Ishikawa (cell line): ENCODE data around the gene FRZB.

ENCODE experiments used
- CEBPB ChIP-seq: IDR thresholded peaks from 2 replicates; pipeline ENCODE4 v1.6.1; 2012
- CREB1 ChIP-seq: IDR thresholded peaks from 2 replicates; pipeline ENCODE4 v1.6.1; 2012; ENCODE audit warnings: low read depth
- EGR1 ChIP-seq: IDR thresholded peaks from 2 replicates; pipeline ENCODE4 v1.6.1; 2012
- EP300 ChIP-seq: IDR thresholded peaks from 2 replicates; pipeline ENCODE4 v1.6.1; 2012; ENCODE audit warnings: borderline replicate concordance
- FOXM1 ChIP-seq: IDR thresholded peaks from 2 replicates; pipeline ENCODE4 v1.6.1; 2012; ENCODE audit warnings: low read depth, borderline replicate concordance
- NFIC ChIP-seq: IDR thresholded peaks from 2 replicates; pipeline ENCODE4 v1.6.1; 2012
- RAD21 ChIP-seq: IDR thresholded peaks from 2 replicates; pipeline ENCODE4 v1.6.1; 2012; ENCODE audit warnings: low read depth
- TAF1 ChIP-seq: IDR thresholded peaks from 2 replicates; pipeline ENCODE4 v1.6.1; 2012; ENCODE audit warnings: low read depth, mild to moderate bottlenecking
- TCF12 ChIP-seq: IDR thresholded peaks from 2 replicates; pipeline ENCODE4 v1.6.1; 2012; ENCODE audit warnings: low read depth
- TEAD4 ChIP-seq: IDR thresholded peaks from 2 replicates; pipeline ENCODE4 v1.6.1; 2012
- YY1 ChIP-seq: IDR thresholded peaks from 2 replicates; pipeline ENCODE4 v1.6.1; 2012; ENCODE audit warnings: low read depth
- ZBTB7A ChIP-seq: IDR thresholded peaks from 2 replicates; pipeline ENCODE4 v1.6.1; 2012; ENCODE audit warnings: low read depth
- TF ChIP-seq, protein P1 (sequence below): IDR thresholded peaks from 2 replicates; pipeline ENCODE4 v1.6.1; 2012
- TF ChIP-seq, protein P2 (sequence below): IDR thresholded peaks from 2 replicates; pipeline ENCODE4 v1.6.1; 2012
- TF ChIP-seq, protein P3 (sequence below): IDR thresholded peaks from 2 replicates; pipeline ENCODE4 v1.6.1; 2012; ENCODE audit warnings: low read depth, mild to moderate bottlenecking

The FRZB gene

DNA sequence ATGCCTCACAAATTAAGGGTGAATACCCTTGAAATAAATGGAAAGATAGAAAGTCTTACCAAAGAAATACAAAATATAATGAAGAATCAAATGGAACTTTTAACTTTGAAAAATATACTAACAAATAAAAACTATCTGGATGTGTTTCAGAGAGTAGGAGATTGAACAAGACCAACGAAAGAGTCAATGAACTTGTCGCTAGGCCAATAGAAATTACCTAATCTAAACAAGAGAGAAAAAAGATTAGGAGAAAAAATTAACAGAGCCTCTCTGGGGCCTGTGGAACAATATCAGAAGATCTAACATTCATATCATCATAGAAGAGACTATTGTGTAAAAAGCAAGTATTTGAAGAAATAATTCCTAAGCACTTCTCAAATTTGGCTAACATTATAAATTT, 11.1 kb downstream of the FRZB start:
- TF ChIP-seq TEAD4, result no peak
- no peak for TF ChIP-seq TCF12
- no peak for TF ChIP-seq TAF1
- no peak for TF ChIP-seq CEBPB

DNA sequence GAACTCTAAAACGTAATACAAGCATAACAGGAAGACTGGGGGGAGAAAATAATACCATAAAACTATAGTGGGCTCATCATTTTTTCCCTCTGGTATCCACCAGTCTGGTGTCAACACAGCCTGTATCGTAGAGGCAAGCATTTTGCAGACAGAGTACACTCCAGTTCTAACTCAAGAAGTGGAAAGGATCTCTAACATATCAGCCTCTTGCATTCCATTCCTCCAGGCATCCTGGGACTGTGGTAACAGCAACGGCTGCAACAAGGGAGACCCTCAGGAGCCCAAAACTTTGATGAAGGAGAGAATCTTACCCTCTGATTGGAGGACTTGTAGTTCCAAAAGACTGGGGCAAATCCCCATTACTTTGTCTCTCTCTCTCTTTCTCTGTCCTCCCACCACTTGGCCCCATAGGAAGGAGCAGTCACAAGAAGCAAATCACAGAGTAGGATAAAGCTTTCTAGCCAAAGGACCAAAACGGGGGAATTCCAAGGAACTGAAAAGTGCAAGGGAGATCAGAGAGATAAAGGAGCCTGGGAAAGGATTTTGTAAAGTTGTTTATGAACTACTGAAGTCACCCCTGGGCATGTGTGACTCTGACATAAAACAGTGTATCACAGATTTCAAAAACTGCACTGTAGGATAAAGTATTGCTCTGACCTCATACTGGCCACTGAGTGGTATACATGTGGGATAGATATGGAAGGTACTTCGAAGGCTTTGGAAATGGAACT, 11.9 kb downstream of the FRZB start:
- no peak for TF ChIP-seq TCF12
- TF ChIP-seq ZBTB7A, result no peak
- no peak for TF ChIP-seq TAF1
- no peak for TF ChIP-seq EGR1
- TF ChIP-seq, protein P1, sequence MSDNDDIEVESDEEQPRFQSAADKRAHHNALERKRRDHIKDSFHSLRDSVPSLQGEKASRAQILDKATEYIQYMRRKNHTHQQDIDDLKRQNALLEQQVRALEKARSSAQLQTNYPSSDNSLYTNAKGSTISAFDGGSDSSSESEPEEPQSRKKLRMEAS, result no peak
- TF ChIP-seq RAD21, result no peak
- no peak for TF ChIP-seq YY1
- TF ChIP-seq, protein P2, sequence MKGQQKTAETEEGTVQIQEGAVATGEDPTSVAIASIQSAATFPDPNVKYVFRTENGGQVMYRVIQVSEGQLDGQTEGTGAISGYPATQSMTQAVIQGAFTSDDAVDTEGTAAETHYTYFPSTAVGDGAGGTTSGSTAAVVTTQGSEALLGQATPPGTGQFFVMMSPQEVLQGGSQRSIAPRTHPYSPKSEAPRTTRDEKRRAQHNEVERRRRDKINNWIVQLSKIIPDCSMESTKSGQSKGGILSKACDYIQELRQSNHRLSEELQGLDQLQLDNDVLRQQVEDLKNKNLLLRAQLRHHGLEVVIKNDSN, result no peak
- no peak for TF ChIP-seq FOXM1
- TF ChIP-seq NFIC, result no peak

DNA sequence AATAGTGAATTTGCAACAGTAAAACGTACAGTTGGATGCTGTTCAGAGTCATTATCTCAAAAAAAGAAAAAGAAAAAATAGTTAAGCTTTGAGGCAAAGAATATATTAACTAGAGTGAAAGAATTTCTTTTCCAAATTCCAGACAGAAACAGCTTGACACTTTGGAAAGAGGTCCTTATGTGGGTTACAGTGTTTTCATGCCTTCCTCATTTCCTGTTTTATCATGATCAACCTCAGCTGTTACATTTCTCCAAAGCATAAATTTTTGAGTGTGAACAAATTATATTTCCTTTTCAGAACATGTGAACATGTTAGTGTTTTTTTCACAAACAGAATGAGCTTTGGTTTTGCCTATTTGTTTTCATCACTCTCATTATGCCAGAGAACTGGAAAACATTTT, 13.6 kb downstream of the FRZB start:
- TF ChIP-seq NFIC (no peak), TAF1 (no peak), TCF12 (no peak), CREB1 (no peak), ZBTB7A (no peak), YY1 (no peak), TEAD4 (no peak), RAD21 (no peak), CEBPB (no peak), FOXM1 (no peak), EP300 (no peak)
- TF ChIP-seq, protein P2, result no peak
- TF ChIP-seq, protein P3, sequence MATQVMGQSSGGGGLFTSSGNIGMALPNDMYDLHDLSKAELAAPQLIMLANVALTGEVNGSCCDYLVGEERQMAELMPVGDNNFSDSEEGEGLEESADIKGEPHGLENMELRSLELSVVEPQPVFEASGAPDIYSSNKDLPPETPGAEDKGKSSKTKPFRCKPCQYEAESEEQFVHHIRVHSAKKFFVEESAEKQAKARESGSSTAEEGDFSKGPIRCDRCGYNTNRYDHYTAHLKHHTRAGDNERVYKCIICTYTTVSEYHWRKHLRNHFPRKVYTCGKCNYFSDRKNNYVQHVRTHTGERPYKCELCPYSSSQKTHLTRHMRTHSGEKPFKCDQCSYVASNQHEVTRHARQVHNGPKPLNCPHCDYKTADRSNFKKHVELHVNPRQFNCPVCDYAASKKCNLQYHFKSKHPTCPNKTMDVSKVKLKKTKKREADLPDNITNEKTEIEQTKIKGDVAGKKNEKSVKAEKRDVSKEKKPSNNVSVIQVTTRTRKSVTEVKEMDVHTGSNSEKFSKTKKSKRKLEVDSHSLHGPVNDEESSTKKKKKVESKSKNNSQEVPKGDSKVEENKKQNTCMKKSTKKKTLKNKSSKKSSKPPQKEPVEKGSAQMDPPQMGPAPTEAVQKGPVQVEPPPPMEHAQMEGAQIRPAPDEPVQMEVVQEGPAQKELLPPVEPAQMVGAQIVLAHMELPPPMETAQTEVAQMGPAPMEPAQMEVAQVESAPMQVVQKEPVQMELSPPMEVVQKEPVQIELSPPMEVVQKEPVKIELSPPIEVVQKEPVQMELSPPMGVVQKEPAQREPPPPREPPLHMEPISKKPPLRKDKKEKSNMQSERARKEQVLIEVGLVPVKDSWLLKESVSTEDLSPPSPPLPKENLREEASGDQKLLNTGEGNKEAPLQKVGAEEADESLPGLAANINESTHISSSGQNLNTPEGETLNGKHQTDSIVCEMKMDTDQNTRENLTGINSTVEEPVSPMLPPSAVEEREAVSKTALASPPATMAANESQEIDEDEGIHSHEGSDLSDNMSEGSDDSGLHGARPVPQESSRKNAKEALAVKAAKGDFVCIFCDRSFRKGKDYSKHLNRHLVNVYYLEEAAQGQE, result no peak
- TF ChIP-seq, protein P1, result no peak

DNA sequence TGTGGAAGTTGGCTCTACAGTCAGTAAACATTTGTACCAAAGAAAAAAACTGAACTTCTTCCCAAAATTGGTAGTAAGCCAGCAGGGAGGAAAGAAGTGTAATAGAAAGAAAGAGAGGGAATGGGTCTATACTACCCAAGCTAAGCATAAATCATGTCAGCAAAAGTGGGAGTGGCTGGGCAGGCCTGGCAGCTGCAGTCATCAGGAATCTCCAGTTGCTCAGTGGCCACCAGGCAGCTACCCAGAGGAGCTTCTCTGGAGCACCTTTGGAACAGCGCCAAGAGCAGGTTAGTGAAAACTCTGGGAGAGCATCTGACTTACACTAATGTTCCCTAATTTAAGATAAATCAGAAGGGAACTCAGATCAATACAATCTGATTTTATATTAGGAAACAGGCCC, 14.3 kb downstream of the FRZB start:
- TF ChIP-seq TEAD4, result no peak
- TF ChIP-seq NFIC, result peak; percentile 78

DNA sequence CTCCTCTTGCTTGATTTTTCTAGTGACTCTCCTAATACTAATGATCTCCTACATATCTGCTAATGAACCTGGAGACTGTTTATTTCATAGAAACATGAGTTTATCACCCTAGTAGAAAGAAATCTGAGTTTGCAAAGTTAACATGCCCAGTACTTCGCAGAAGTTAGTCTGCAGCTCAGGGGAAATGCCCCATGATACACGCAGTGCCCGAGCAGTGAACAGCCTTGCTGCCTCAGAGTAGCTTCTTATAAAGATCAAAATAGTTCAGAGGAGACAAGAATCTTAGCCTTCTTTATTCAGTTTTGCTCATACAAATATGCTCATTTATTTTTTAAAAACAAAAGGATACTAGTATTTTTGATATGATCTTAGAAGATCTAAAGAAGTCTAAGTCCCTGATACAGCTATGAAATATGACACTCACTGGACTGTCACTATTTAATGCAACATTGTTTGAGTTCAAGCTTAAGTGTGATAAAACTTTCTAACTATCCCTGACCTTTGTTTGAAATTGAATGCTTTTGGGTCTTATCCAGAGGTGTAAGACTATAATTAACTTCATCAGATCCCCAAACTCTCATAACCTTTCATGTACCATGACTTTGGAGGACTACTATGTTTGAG, 20.5 kb downstream of the FRZB start:
- TF ChIP-seq ZBTB7A, result no peak
- no peak for TF ChIP-seq RAD21
- TF ChIP-seq EP300, result no peak
- TF ChIP-seq TCF12, result no peak
- TF ChIP-seq, protein P2, result no peak

DNA sequence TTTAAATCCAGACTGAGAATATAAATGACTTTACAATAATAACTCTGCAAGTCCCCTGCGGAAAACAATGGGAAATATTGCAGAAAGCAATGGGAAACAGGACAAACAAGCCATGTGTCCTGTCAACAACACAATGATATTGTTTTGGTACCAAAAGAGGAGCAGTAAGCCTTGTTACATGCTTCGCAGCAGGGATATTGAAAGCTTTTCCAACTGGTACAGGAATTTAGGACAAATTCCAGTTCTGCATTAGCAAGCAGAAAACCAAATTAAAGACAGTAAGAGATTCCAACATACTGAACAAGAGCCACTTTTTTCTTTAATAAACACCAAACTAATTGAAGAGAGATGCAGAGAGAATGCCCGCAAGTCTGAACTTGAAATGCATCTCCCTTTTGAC, 30.0 kb downstream of the FRZB start:
- no peak for TF ChIP-seq TCF12
- TF ChIP-seq, protein P3, result no peak
- TF ChIP-seq, protein P2, result no peak
- TF ChIP-seq EP300, result no peak
- TF ChIP-seq ZBTB7A, result no peak
- no peak for TF ChIP-seq TEAD4
- TF ChIP-seq CEBPB, result no peak
- no peak for TF ChIP-seq TAF1
- no peak for TF ChIP-seq NFIC
- no peak for TF ChIP-seq EGR1
- TF ChIP-seq FOXM1, result no peak
- no peak for TF ChIP-seq RAD21
